PC-9 (cell line): Measurements from ENCODE around the gene CGN.

Source experiments
- EZH2 ChIP-seq: fragments of 200-600 bp; sonication (generic); IDR thresholded peaks from 2 replicates; pipeline ENCODE4 v1.8.0; 2017; ENCODE audit warnings: antibody characterized with exemption, low read depth
- TF ChIP-seq, protein P1 (sequence below): fragments of 200-600 bp; sonication (generic); conservative IDR thresholded peaks from 2 replicates; pipeline ENCODE4 v1.6.1; 2017; ENCODE audit warnings: mixed run types, antibody characterized with exemption, mild to moderate bottlenecking, moderate library complexity

GRCh38 chr1:151539321-151540020 lies 28.3 kb downstream of the CGN start:
- TF ChIP-seq, protein P1, sequence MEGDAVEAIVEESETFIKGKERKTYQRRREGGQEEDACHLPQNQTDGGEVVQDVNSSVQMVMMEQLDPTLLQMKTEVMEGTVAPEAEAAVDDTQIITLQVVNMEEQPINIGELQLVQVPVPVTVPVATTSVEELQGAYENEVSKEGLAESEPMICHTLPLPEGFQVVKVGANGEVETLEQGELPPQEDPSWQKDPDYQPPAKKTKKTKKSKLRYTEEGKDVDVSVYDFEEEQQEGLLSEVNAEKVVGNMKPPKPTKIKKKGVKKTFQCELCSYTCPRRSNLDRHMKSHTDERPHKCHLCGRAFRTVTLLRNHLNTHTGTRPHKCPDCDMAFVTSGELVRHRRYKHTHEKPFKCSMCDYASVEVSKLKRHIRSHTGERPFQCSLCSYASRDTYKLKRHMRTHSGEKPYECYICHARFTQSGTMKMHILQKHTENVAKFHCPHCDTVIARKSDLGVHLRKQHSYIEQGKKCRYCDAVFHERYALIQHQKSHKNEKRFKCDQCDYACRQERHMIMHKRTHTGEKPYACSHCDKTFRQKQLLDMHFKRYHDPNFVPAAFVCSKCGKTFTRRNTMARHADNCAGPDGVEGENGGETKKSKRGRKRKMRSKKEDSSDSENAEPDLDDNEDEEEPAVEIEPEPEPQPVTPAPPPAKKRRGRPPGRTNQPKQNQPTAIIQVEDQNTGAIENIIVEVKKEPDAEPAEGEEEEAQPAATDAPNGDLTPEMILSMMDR: no peak
- TF ChIP-seq EZH2: no peak
